ENCODE data around the gene KIF17.

KIF17 gene

DNA sequence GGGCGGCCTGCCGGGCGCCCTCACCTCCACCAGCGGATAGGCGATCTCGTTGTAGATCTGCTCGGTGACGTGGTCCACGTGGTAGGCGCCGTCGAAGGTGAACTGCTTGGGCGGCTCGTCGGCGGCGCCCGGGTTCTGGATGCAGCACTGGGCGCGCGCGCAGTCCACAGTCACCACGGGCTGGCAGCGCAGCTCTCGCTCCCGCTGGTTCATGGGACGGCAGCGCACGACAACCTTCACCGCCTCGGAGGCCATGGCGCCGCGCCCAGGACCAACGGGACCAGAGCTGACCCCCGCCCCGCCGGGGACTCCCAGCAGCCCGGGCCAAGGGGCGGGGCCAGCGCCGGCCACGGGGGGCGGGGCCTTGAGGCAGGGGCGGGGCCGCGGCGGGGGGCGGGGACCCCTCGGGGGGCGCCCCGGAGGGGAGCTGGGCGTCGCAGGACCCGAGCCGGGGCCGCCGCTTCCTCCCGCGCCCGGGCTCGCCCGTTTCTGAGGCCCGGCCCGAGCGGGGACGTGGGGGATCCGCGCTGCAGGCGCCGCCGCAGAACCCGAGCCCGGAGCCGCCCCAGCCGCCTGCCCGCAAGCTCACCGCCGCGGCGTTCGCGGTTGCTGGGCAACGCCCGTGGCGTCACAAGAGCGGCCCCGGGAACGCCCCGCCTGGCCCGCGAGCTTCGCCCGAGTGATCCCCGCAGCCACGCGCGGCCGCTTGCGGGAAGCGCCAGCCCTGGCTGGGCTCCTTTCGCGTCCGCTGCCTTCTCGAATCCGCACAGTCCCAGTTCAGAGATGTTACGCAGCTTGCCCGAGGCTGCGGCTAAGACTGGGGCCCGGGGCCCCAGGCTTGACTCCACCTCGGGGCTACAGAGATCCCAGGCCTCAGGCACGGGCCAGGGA, at the start of gene KIF17:
KIF17 (minus strand) TSS at position 556 of the 891 bp plus-strand sequence; CDS start at position 255, 301 bp downstream.
- DNase-seq (ENCODE audit: low spot score) = peak; percentile 96

DNA sequence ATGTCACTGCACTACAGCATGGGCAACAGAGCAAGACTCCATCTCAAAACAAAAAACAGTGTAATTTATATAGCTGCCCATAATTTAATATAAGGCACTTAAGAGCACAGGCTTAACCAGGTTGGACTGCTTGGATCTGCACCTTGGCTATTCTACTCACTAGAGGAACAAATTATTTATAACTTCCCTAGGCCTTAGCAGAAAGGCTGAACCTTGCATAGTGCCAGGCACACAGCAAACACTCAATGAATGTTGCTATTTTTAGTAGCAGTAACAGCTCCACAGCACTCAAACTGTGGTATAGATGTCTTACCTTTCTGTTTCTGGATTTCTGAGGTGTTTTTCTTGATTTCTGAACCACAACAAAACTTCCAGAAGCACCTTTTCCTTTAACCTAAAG, 49.5 kb upstream of the KIF17 start:
- no peak for DNase-seq (ENCODE audit: low spot score)

DNA sequence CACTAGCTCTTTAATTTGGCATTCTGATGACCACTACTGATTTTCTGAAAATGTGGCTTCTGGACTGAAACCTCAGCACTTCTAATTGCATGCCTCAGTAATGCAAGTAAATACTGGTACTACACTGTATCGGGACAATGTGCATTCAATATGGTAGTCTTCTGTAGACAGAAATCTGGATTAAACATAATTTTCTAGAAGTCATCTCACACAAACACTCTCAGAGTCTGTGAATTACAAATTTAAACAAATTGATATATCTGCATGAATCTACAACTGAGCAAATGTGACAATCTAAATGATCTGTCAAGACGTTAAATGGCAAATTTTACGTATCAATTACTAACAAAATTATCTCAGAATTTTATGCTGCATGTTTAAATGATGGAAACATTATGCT, 45.6 kb upstream of the KIF17 start:
- DNase-seq (ENCODE audit: low spot score) = no peak

GRCh38 chr1:20760322-20760721, 42.5 kb upstream of the KIF17 start:
- no peak for DNase-seq (ENCODE audit: low spot score)

DNA sequence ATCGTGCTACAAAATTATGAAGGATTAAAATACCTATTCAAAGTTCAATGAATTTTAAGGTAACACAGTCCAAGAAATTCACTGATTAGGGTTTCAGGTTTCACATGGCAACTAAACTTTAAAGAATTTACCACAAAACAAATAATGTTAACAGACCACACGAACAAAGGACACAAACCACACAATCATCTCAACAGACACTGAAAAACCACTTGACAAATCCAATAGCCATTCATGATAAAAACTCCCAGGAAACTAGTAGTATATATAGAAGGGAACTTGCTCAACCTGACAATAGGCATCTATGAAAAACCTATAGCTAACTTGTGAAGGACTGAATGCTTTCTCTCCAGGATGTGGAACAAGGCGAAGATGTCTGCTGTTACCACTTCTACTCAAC, 35.8 kb upstream of the KIF17 start:
- no peak for DNase-seq (ENCODE audit: low spot score)

DNA sequence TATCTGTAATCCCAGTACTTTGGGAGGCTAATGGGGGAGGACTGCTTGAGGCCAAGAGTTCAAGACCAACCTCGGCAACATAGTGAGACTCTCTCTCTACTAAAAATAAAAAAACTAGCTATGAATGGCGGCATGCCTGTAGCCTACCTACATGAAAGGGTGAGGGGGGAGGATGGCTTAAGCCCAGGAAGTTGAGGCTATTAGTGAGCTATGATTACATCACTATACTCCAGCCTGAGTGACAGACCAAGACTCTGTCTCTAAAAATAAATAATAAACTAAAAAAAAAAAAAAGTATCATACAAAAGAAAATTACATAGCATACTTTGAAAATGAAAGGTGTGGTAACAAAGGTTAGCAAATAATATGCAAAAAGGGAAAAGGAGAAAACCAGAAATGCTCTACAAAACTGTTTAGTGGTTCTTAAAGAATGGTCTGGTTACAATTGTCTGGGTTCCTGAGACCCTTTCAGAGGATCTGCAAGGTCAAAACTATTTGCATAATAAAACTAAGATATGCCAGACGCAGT, 33.7 kb upstream of the KIF17 start:
- no peak for DNase-seq (ENCODE audit: low spot score)

- no peak for DNase-seq (ENCODE audit: low spot score)
Measured at GRCh38 chr1:20742671-20743070, 24.9 kb upstream of the KIF17 start.

- DNase-seq (ENCODE audit: low spot score) = no peak
Measured at GRCh38 chr1:20740781-20741180, 23.0 kb upstream of the KIF17 start.

GRCh38 chr1:20739225-20739624, 21.4 kb upstream of the KIF17 start:
- peak; percentile 63 for DNase-seq (ENCODE audit: low spot score)

- DNase-seq (ENCODE audit: low spot score) = no peak
Measured at GRCh38 chr1:20735581-20736111, 17.8 kb upstream of the KIF17 start.

DNA sequence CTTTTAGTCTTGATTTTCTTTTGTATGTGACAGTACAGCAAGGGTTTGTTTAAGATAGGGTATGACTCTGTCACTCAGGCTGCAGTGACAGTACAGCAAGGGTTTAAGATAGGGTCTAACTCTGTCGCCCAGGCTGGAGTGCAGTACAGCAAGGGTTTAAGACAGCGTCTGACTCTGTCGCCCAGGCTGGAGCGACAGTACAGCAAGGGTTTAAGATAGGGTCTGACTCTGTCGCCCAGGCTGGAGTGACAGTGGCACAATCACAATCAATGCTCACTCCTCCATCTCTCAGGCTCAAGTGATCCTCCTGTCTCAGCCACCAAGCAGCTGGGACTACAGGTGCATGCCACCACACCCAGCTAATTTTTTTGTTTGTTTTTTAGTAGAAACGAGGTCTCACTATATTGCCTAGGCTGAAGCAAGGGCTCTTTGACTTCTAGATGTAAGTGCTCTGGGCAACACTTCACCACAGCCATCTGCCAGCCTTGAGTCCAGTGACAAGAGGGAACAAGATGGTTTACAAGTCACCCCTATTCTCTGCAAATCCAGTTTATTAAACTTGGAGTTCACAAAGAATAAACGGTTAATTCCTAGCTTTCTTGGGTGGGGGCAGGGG, 15.7 kb upstream of the KIF17 start:
- peak; percentile 2 for DNase-seq (ENCODE audit: low spot score)

DNA sequence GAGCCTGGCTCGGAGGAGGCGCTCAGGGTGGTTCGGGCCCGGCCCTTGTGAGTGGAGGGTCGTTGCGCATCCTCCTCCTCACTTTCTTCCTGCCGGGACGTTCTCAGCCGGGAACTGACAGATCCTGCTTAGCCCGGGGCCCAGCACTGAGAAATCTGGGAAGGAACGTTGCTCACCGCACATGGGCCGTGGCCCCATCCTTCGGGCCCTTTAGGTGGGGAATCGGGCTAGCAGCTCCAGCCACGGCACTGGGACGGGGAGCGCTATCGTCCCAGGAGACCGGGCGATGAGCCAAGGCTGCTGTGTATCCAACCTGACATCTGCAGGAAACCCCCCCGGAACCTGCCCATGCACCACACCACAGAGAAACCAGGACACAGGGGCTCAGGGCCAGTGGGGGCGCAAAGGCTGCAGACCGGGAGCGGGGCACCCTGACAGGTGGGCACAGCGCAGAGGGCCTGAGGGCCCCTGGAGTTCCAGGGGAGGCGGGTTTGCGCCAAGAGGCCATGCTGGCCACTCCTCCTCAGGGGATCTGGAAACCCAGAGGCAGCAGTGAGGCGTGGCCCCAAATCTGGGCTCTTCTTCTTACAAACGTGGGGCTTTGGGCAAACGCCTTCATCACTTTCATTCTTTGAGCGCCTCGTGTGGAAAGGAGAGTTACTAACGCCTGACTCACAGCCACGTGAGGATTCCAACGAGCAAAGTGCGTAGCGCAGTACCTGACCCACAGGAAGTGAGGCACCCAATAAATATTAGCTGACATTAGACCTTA, 15.0 kb upstream of the KIF17 start, which contains the start of gene SH2D5:
SH2D5 (minus strand) TSS at position 116 of the 772 bp plus-strand sequence. CDS start 4,659 bp downstream, outside the sequence.
- DNase-seq (ENCODE audit: low spot score) = peak; percentile 90

GRCh38 chr1:20732071-20732587, 14.3 kb upstream of the KIF17 start:
- peak; percentile 94 for DNase-seq (ENCODE audit: low spot score)

DNA sequence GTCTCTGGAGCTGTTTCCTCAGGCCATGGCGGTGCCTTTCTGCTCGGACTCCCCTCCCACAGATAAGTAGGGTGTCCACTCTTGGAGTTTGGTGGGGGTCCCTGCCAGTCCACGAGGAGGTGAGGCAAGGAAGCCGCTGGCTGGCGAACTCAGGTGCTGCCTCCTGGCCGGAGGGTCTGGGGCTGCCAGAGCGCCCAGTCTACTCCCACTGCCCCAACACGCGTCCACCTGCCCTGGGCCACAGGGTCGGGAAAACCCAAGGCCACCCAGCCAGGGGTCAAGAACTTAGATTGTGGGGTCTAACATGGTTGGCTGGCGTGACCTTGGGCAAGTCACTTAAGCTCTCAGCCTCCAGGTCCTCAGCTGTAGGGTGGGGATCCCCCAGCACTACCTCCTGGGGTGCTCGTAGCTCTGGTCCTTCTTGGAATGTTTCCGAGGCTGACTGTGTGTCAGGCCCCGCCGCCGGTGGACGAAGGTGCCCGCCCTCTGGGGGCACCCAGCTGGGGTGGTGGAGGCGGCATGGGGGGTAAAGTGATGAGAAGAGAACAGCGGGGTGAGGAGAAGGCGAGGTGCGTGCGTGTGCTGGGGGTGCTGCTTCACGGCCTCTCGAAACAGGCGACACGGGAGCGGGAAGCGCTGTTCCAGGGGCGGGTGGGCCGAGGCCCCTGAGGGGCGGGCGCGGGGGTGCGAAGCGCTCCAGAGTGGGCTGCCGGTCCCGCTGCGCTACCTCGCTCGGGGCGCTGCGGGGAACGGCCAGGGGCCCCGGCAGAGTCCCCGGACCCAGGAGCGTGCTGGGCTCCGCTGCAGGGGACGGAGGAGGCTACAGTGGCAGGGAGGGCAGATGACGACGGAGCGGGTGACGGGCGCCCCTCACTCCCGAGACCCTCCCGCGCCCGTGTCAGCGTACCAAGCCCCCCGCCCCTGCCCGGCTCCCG, 13.5 kb upstream of the KIF17 start:
- DNase-seq (ENCODE audit: low spot score) = peak; percentile 48

DNA sequence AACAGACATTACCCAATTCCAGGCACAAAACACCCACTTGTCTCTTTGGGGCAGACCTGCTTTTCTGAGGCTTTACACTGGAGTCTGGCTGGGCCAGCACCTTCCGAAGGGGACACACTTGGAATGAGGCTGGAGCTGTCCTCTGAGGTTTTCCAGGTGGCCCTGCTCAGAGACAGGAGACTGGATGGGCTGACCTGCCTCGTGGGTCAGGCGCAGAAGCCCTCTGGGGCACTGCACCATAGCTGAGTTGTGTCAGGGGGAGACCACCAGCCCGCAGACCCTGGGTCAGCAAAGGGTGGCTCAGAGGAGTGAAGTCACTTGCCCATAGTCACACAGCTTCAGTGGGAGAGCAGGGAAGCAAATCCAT, 12.9 kb upstream of the KIF17 start:
- DNase-seq (ENCODE audit: low spot score) = peak; percentile 12

DNA sequence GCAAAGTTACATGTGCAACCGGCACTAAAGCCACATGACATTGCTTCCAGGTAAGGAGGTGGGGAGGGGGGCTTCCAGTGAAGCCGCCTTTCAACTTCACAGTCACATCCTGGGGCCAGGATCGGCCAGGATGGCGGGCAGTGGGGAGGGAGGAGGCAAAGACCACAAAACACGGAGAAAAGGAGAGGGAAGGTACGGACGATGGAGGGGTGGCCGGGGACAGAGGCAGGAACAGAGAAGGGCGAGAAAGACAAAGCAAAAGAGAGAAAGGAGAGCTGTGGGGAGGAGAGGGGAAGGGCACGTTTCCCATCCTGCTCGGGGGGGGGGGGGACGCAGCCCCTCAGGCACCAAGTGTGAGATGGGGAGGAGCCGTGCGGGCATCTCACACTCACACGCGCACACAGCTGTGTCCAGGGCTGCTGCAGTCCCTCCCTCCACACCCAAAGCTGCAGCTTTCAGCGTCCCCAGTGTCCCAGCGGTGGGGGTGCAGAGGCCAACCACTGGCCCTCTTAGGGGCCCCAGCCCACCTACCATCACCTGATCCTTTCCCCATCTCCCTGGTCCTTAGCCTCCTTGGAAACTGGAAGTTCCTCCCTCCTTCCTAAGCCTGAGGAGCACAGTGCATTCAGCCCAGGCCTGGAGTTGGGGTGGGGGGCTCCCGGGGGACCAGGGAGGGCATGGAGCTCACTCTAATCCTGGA, 12.3 kb upstream of the KIF17 start:
- DNase-seq (ENCODE audit: low spot score) = peak; percentile 22

- DNase-seq (ENCODE audit: low spot score) = peak; percentile 3
Measured at GRCh38 chr1:20729155-20729931, 11.5 kb upstream of the KIF17 start.

- peak; percentile 4 for DNase-seq (ENCODE audit: low spot score)
Measured at GRCh38 chr1:20728371-20729154, 10.8 kb upstream of the KIF17 start.
